ENCODE measurements around the gene DEFB132. TPM values are rescaled to one million over a fixed set of nuclear protein-coding genes. Genes with fewer than 3 reads are reported as not detected.

DEFB132 gene
- total RNA-seq, 1 donor from 2014 or later = not detected

DNA sequence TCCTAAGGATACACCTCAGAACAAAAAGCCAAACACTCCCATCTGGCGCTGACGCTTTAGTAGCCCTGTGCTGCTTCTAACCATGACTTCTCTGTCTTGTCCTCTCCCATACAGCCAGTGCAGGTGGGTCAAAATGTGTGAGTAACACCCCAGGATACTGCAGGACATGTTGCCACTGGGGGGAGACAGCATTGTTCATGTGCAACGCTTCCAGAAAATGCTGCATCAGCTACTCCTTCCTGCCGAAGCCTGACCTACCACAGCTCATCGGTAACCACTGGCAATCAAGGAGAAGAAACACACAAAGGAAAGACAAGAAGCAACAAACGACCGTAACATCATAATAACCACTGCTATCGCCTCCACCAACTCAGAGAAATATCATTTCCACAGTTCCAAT is 1.4 kb downstream of the DEFB132 start:
- intact Hi-C loops (cut with DNase I) = no loop called here
- ATAC-seq = no peak
- DNase-seq (ENCODE audit: low spot score) = no peak

- intact Hi-C loops (cut with DNase I) = no loop called here
- no peak for ATAC-seq
- no peak for DNase-seq (ENCODE audit: low spot score)
These were observed 2.5 kb downstream of the DEFB132 start for GRCh38 chr20:259981-260380.

DNA sequence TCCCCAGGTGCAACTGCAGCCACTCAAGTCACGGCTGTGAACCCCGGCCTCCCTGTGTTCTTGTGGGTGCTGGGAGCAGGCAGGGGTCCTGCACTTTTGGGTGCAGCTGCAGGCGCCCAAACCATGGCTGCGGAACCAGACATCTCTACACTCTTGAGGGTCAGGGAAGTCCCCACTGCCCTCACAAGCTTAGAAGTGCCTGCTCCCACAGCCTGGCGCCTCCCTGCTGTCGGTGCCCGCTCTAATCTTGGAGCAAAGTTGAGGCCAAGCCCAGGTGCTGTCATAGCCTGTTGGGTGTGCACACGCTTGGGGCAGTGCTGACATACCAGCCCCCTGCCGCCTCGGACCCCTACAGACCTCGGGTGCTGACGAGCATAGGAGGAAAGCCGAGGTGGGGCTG is 6.2 kb downstream of the DEFB132 start:
- ATAC-seq (no peak), DNase-seq (ENCODE audit: low spot score) (no peak)
- intact Hi-C loops (cut with DNase I) = no loop called here

DNA sequence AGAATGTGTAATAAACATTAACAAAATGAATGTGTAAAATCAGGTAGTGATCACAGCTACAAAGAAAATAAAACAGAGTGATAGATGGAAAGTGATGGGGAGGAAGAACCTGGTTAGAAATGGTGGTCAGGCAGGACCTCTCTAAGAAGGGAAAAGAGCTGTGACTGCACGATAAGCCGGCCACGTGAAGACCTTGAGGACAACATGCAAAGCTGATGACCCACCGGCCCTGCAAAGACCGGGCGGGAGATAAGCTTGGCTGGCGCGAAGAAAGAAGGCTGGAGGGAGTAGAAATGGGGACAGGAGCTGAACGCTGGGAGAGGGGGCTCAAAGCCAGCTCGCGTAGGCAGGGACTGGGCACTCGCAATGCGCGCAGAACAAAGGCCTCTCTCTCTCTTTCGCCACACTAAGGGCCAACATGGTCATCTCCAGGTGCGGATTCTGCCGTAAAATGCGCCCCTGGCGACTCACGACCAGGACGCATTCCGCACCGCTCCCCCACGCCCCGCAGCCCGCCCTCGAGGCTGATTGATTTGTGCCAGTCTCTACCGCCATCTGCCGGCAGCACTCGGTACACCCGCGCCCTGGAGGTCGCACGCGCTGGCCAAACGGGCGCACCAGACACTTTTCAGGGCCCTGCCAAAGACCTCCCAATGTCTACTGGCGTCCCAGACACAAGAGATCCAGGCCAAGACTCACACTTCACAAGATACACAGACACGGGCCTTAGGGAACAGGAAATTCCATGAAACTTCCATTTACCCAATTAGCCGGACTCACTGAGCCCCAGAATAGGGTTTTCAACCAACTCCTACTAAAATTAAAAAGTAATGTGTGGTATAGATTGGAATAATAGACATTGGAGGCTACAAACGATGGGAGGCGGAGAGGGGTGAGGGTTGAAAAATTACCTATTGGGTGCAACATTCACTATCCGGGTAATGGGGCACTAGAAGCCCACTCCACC is 9.4 kb downstream of the DEFB132 start:
- peak; percentile 93 for DNase-seq (ENCODE audit: low spot score)
- intact Hi-C loops (cut with DNase I) = no loop called here
- ATAC-seq = peak; percentile 95

- intact Hi-C loops (cut with DNase I) = loop anchor here (10.0 kb wide), 1 partner anchor 64 kb away; no protein-coding TSS in a partner anchor
These were observed 13.0 kb downstream of the DEFB132 start for GRCh38 chr20:270517-270916.

GRCh38 chr20:271069-271468 is 13.5 kb downstream of the DEFB132 start:
- no peak for ATAC-seq
- intact Hi-C loops (cut with DNase I) = loop anchor here (10.0 kb wide), 1 partner anchor 64 kb away; no protein-coding TSS in a partner anchor
- no peak for DNase-seq (ENCODE audit: low spot score)

More at GRCh38 chr20:270517-270916, 13.0 kb downstream of the DEFB132 start:
- DNase-seq (ENCODE audit: low spot score) = no peak
- no peak for ATAC-seq

GRCh38 chr20:271528-271927 is 14.0 kb downstream of the DEFB132 start:
- DNase-seq (ENCODE audit: low spot score) (no peak), ATAC-seq (no peak)
- intact Hi-C loops (cut with DNase I) = loop anchor here (10.0 kb wide), 1 partner anchor 63 kb away; no protein-coding TSS in a partner anchor

DNA sequence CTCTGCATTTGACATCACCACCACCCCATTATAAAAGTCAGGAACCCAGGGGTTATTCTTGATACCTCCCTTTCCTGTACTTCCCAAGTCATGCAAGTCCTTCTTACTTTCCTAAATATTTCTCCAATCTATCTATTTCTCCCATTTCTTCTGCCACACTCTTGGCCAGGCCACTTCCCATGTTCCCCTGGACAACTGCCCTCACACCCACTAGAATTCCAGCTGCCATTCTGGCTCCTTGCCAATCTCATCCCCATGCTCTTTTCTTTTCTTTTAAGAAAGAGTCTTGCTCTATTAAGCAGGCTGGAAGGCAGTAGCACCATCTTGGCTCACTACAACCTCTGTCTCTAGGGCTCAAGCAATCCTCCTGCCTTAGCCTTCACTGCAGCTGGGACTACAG is 15.2 kb downstream of the DEFB132 start:
- ATAC-seq (no peak), DNase-seq (ENCODE audit: low spot score) (peak; percentile 43)
- intact Hi-C loops (cut with DNase I) = loop anchor here (10.0 kb wide), 1 partner anchor 62 kb away; no protein-coding TSS in a partner anchor

DNA sequence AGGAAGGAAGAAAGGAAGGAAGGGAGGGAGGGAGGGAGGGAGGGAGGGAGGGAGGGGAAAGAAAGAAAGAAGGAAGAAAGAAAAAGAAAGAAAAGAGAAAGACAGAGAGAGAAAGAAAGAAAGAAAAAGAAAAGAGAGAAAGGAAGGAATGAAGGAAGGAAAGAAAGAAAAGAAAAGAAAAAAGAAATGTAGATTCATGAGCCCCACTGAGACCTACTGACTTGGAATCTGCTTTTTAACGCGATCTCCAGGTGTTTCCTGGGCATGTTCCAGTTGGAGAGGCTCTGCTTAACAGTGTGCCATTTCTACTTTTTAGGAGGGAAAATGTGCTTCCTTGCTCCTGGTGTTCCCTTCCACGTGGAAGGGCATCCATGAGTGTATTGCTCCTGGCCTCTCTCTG is 16.4 kb downstream of the DEFB132 start:
- intact Hi-C loops (cut with DNase I) = loop anchor here (10.0 kb wide), 1 partner anchor 61 kb away; no protein-coding TSS in a partner anchor
- DNase-seq (ENCODE audit: low spot score) (no peak), ATAC-seq (no peak)

GRCh38 chr20:275791-276190 is 18.3 kb downstream of the DEFB132 start:
- DNase-seq (ENCODE audit: low spot score) (no peak), ATAC-seq (no peak)
- intact Hi-C loops (cut with DNase I) = loop anchor here (10.0 kb wide), 1 partner anchor 59 kb away; no protein-coding TSS in a partner anchor

- no peak for ATAC-seq
- intact Hi-C loops (cut with DNase I) = loop anchor here (10.0 kb wide), 1 partner anchor 58 kb away; no protein-coding TSS in a partner anchor
- peak; percentile 40 for DNase-seq (ENCODE audit: low spot score)
These were observed 19.3 kb downstream of the DEFB132 start for GRCh38 chr20:276620-277495.

DNA sequence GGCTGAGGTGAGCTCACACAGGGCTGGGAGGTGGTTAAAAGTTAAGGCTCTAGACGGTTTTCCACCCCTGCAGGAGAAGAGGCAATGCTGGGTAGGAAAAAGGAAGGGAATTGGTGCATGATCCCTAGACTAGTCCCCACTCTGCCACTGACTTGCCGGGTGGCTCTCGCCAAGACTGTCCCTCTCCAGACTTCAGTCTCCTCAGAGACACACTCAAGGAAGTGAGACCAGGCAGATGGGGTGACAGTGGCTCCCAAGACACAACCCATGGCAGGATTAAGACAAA is 19.9 kb downstream of the DEFB132 start:
- DNase-seq (ENCODE audit: low spot score) (peak; percentile 38), ATAC-seq (no peak)
- intact Hi-C loops (cut with DNase I) = loop anchor here (10.0 kb wide), 1 partner anchor 57 kb away; no protein-coding TSS in a partner anchor

- intact Hi-C loops (cut with DNase I) = loop anchor here (10.0 kb wide), 1 partner anchor 57 kb away; no protein-coding TSS in a partner anchor
- ATAC-seq = peak; percentile 40
- peak; percentile 59 for DNase-seq (ENCODE audit: low spot score)
These were observed 20.7 kb downstream of the DEFB132 start for GRCh38 chr20:278181-278580.

DNA sequence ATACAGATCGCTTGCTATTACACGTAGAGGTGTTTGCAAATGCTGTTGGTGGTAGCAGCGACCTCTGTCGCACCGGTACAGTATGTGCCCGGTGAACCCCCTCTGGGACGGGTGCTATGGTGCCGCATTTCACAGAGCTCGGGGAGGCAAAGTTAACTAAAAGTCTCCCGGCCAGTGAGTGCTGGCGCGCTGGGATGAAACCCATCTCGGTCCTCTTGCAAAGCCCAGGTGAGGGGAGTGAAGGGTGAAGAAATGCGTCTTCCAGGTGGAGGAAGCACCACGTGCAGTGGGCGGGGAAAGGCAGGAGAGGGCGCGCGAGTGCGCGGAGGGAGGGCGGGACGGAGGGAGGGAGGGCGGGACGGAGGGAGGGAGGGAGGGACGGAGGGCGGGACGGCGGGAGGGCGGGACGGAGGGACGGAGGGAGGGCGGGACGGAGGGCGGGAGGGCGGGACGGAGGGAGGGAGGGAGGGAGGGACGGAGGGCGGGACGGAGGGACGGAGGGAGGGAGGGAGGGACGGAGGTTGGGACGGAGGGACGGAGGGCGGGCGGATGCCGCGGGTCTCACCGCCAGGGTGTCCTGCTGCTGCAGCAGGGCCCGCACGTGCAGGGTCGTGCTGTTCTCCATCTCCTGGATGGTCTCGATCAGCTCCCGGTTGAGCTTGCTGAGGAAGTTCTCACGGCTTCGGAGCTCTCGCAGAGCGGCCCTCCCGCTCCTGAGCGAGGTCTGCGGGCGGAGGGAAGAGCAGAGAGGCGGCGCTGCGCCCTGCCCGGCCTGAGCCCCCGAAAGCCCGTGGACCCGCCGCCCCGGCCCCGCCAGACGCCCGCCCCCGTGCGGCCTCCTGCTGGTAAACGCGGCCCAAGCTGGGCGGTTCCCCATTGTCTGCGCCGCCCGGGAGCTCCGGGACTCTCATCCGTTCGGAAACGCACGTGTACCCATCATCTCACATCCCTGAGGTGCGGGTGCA is 21.4 kb downstream of the DEFB132 start:
- peak; percentile 85 for DNase-seq (ENCODE audit: low spot score)
- intact Hi-C loops (cut with DNase I) = loop anchor here (10.0 kb wide), 1 partner anchor 56 kb away; no protein-coding TSS in a partner anchor
- peak; percentile 79 for ATAC-seq

- DNase-seq (ENCODE audit: low spot score) = no peak
- ATAC-seq = no peak
- intact Hi-C loops (cut with DNase I) = no loop called here
These were observed 26.6 kb downstream of the DEFB132 start for GRCh38 chr20:284172-284571.

DNA sequence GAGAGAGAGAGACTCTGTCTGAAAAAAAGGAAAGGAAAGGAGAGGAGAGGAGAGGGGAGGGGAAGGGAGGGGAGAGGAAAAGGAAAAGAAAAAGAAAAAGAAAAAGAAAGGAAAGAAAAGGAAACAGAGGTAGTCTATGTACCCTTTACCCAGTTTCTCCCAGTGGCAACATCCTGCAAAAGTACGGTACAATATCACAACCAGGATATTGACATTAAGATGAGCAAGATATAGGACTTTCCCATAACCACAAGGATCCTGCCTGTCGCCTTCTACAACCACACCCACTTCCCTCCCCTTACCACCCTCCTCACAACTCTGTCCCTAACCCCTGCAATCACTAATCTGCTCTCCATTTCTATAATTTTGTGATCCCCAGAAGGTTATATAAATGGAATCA is 29.0 kb downstream of the DEFB132 start:
- no peak for ATAC-seq
- DNase-seq (ENCODE audit: low spot score) = no peak
- intact Hi-C loops (cut with DNase I) = no loop called here

DNA sequence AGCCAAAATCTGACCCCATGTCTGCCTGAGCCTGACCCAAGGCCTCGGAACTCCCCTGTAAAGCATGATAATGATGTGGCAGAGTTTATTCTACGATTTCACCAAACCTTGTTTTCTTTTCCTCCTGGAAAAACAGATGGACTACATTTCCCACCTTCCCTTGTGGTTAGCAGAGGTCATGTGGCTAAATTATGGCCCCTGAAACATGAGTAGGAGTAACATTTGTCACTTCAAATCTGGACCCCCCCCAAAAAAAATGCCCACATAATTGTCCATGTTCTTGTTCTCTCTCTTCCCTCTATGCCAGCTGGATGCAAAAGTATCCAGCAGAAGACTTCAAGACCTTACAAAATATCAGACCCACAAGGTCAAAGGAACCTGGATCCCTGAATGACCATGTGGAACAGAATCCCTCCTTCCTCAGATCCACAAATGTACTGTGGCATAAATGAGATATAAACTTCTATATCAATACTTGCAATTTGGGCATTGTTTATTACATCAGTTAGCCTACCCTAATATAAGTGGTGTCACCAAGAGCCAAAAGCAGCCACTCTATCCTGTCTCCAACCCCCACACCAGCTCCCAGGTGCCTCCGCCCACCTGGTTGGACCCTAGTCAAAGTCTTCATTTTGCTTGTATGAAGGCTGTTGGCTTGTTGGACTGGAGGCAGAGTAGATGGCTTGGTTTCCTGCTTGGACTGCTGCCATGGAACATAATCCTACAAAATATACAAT is 31.6 kb downstream of the DEFB132 start:
- DNase-seq (ENCODE audit: low spot score) (no peak), ATAC-seq (no peak)
- intact Hi-C loops (cut with DNase I) = no loop called here

- intact Hi-C loops (cut with DNase I) = no loop called here
- DNase-seq (ENCODE audit: low spot score) = no peak
- ATAC-seq = no peak
These were observed 32.2 kb downstream of the DEFB132 start for GRCh38 chr20:289693-290083.
